ENCODE data around the gene NLGN4X. TPM values are rescaled to one million over a fixed set of nuclear protein-coding genes. Genes with fewer than 3 reads are reported as not detected.

Gene NLGN4X
- total RNA-seq, 1 experiment from 2014 or later, result not detected

DNA sequence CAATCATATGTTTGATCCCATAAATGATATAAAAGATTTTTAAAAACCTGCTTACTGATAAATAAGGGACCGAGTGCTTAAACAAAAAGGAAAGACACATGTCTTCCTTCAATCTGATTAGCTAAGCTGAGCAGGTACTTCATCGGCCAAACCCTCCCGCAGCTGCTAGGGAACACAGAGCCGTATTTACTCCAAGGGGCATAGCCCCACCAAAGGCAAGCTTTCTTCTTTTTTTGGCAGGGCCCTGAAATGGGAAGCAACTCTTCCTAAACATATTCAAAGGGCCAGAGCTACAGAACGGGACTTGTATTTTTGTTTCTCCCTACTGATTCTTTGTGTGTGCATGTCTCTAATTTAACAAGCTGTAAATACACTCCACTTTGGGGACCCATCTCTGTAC, 337.3 kb downstream of the NLGN4X start:
- no peaks in the 10 kb centered on the region for H3K27me3 ChIP-seq (ENCODE audit: control insufficient read depth, insufficient read depth, low read length)
- H3K27ac ChIP-seq (ENCODE audit: low read length), result no peak overlapping the region
- H3K4me3 ChIP-seq (ENCODE audit: low read depth in 2 of 2, low read length in 2 of 2), result no peak overlapping the region
- in situ Hi-C loops (cut with HindIII; ENCODE audit: low pct_unique_long_range_greater_than_20kb, low sequenced_read_pairs) (no loop called here), intact Hi-C loops (cut with micrococcal nuclease; ENCODE audit: unreplicated experiment) (no loop called here)
- no peaks in the 10 kb centered on the region for H3K9me3 ChIP-seq (ENCODE audit: control insufficient read depth, insufficient read depth, low read depth, low read length)
- H3K36me3 ChIP-seq (ENCODE audit: control insufficient read depth, insufficient read depth, low read length), result no peaks in the 10 kb centered on the region
- no peak for TF ChIP-seq SIN3A (IDR thresholded peaks at IDR 0.05; ENCODE audit: borderline replicate concordance, insufficient read depth, low read depth, low read length)
- TF ChIP-seq POLR2AphosphoS5 (IDR thresholded peaks at IDR 0.05; ENCODE audit: low read depth, low read length), result no peak
- TF ChIP-seq TCF7L2 (IDR thresholded peaks at IDR 0.05; ENCODE audit: low read depth, low read length), result no peak
- TF ChIP-seq CTCF (IDR thresholded peaks at IDR 0.05), result no peak
- TF ChIP-seq, protein P1, sequence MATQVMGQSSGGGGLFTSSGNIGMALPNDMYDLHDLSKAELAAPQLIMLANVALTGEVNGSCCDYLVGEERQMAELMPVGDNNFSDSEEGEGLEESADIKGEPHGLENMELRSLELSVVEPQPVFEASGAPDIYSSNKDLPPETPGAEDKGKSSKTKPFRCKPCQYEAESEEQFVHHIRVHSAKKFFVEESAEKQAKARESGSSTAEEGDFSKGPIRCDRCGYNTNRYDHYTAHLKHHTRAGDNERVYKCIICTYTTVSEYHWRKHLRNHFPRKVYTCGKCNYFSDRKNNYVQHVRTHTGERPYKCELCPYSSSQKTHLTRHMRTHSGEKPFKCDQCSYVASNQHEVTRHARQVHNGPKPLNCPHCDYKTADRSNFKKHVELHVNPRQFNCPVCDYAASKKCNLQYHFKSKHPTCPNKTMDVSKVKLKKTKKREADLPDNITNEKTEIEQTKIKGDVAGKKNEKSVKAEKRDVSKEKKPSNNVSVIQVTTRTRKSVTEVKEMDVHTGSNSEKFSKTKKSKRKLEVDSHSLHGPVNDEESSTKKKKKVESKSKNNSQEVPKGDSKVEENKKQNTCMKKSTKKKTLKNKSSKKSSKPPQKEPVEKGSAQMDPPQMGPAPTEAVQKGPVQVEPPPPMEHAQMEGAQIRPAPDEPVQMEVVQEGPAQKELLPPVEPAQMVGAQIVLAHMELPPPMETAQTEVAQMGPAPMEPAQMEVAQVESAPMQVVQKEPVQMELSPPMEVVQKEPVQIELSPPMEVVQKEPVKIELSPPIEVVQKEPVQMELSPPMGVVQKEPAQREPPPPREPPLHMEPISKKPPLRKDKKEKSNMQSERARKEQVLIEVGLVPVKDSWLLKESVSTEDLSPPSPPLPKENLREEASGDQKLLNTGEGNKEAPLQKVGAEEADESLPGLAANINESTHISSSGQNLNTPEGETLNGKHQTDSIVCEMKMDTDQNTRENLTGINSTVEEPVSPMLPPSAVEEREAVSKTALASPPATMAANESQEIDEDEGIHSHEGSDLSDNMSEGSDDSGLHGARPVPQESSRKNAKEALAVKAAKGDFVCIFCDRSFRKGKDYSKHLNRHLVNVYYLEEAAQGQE (IDR thresholded peaks at IDR 0.05; ENCODE audit: insufficient read depth in 1 of 2, low read depth in 2 of 2, low read length in 1 of 2), result no peak
- ATAC-seq (no peak), DNase-seq (ENCODE audit: low read depth, low spot score) (no peak)
- BruUV-seq (replicated peaks), result no TSS peak
- ChIA-PET CTCF (no interaction called here), POLR2A (no interaction called here)
- H3K4me1 ChIP-seq (ENCODE audit: control insufficient read depth, insufficient read depth, low read length), result no peaks in the 10 kb centered on the region

- in situ Hi-C loops (cut with HindIII; ENCODE audit: low pct_unique_long_range_greater_than_20kb, low sequenced_read_pairs), result no loop called here
- BruUV-seq (replicated peaks), result no TSS peak
- no peaks in the 10 kb centered on the region for H3K27me3 ChIP-seq (ENCODE audit: control insufficient read depth, insufficient read depth, low read length)
- no peaks in the 10 kb centered on the region for H3K36me3 ChIP-seq (ENCODE audit: control insufficient read depth, insufficient read depth, low read length)
- no peaks in the 10 kb centered on the region for H3K4me1 ChIP-seq (ENCODE audit: control insufficient read depth, insufficient read depth, low read length)
- H3K9me3 ChIP-seq (ENCODE audit: control insufficient read depth, insufficient read depth, low read depth, low read length), result no peaks in the 10 kb centered on the region
- ChIA-PET POLR2A (no interaction called here), CTCF (no interaction called here)
- intact Hi-C loops (cut with micrococcal nuclease; ENCODE audit: unreplicated experiment), result no loop called here
- H3K27ac ChIP-seq (ENCODE audit: low read length), result no peak overlapping the region
- TF ChIP-seq POLR2AphosphoS5 (IDR thresholded peaks at IDR 0.05; ENCODE audit: low read depth, low read length) (no peak), SIN3A (IDR thresholded peaks at IDR 0.05; ENCODE audit: borderline replicate concordance, insufficient read depth, low read depth, low read length) (no peak), TCF7L2 (IDR thresholded peaks at IDR 0.05; ENCODE audit: low read depth, low read length) (no peak), CTCF (IDR thresholded peaks at IDR 0.05) (peak; percentile 66)
- TF ChIP-seq, protein P1 (IDR thresholded peaks at IDR 0.05; ENCODE audit: insufficient read depth in 1 of 2, low read depth in 2 of 2, low read length in 1 of 2), result no peak
- DNase-seq (ENCODE audit: low read depth, low spot score) (no peak), ATAC-seq (no peak)
- H3K4me3 ChIP-seq (ENCODE audit: low read depth in 2 of 2, low read length in 2 of 2), result no peak overlapping the region
Measured at GRCh38 chrX:5876984-5877596, 351.6 kb downstream of the NLGN4X start.
